Activated T-helper 1 cell treated with anti-CD3 and anti-CD28 coated beads, Interleukin-12 subunit alpha, Interleukin-12 subunit beta, Interleukin-2, Interleukin-4 antibody, amounts not matched to agents 30 ng/mL and 10 ng/mL and 1 ng/mL, durations not matched to agents 14 hours and 24 hours and 36 hours (primary cell): Measurements from ENCODE around the gene INPP4A. TPM values are rescaled to one million over a fixed set of nuclear protein-coding genes. Genes with fewer than 3 reads are reported as not detected.
A peak's percentile ranks its signal among the peaks of the same experiment; 100 is the strongest.
"Not testable (repeated sequence)": the region's sequence is repeated elsewhere in the genome, so short reads cannot be mapped to it uniquely, and the experiment has no call there.

Source experiments
- DNase-seq: peaks from one replicate; pipeline ENCODE4 v3.0.0; 2021; ENCODE audit warnings: low spot score
- H3K27ac Mint-ChIP-seq: one replicate; pipeline ENCODE4 v1.8.0; 2021; ENCODE audit warnings: mild to moderate bottlenecking, mixed read lengths
- H3K27me3 Mint-ChIP-seq: one replicate; pipeline ENCODE4 v1.8.0; 2022; ENCODE audit warnings: mild to moderate bottlenecking, moderate library complexity, mixed read lengths; ENCODE audit not compliant: insufficient read depth
- H3K36me3 Mint-ChIP-seq: one replicate; pipeline ENCODE4 v1.8.0; 2021; ENCODE audit warnings: low read depth, mixed read lengths
- H3K4me1 Mint-ChIP-seq: one replicate; pipeline ENCODE4 v1.8.0; 2021; ENCODE audit warnings: low read depth, mixed read lengths
- H3K4me3 Mint-ChIP-seq: one replicate; pipeline ENCODE4 v1.8.0; 2021; ENCODE audit warnings: mild to moderate bottlenecking, moderate library complexity, mixed read lengths
- H3K9me3 Mint-ChIP-seq: one replicate; pipeline ENCODE4 v1.8.0; 2021; ENCODE audit warnings: mixed read lengths
- intact Hi-C: fragments of 100-400 bp; cut with micrococcal nuclease; formaldehyde crosslinking; loops from one replicate; pipeline ENCODE4 v1.15.1; 2024
- total RNA-seq: library from RNA; stranded (reverse); gene quantifications from 2 replicates; pipeline ENCODE4 v1.2.3, GENCODE V29; 2022

The INPP4A gene
- total RNA-seq: 54.6 and 55.7 TPM in 2 replicates

- DNase-seq: peak; percentile 71
- H3K9me3 Mint-ChIP-seq: peaks cover 4% of the 10 kb centered on the region
- peak within 1 kb of the TSS; percentile 95 for H3K4me3 Mint-ChIP-seq
- H3K4me1 Mint-ChIP-seq: peaks cover 56% of the 10 kb centered on the region
- intact Hi-C loops: loop anchor here (5.0 to 10.0 kb wide), 2 partner anchors 447 to 710 kb away; partner anchors contain the start of genes LIPT1, TMEM131 and TSGA10
- no peaks in the 10 kb centered on the region for H3K27me3 Mint-ChIP-seq
- H3K27ac Mint-ChIP-seq: peak within 1 kb of the TSS; percentile 93
- peaks cover 15% of the 10 kb centered on the region for H3K36me3 Mint-ChIP-seq
Observed at GRCh38 chr2:98444436-98445176, at the start of gene INPP4A. Gene INPP4A (plus strand): TSS chr2:98444858. CDS start chr2:98520049, 75,191 bp downstream.

- H3K4me3 Mint-ChIP-seq: no peak overlapping the region
- H3K27ac Mint-ChIP-seq: no peak overlapping the region
- peaks cover 29% of the 10 kb centered on the region for H3K27me3 Mint-ChIP-seq
- intact Hi-C loops: no loop called here
- no peaks in the 10 kb centered on the region for H3K4me1 Mint-ChIP-seq
- no peaks in the 10 kb centered on the region for H3K9me3 Mint-ChIP-seq
- H3K36me3 Mint-ChIP-seq: no peaks in the 10 kb centered on the region
- DNase-seq: no peak
Observed at GRCh38 chr2:98395977-98396376, 48.7 kb upstream of the INPP4A start.

GRCh38 chr2:98396745-98397355, 47.8 kb upstream of the INPP4A start:
- peaks cover 36% of the 10 kb centered on the region for H3K27me3 Mint-ChIP-seq

GRCh38 chr2:98399140-98399539, 45.5 kb upstream of the INPP4A start:
- H3K36me3 Mint-ChIP-seq: no peaks in the 10 kb centered on the region
- no peak overlapping the region for H3K27ac Mint-ChIP-seq
- no peaks in the 10 kb centered on the region for H3K9me3 Mint-ChIP-seq
- intact Hi-C loops: no loop called here
- H3K4me3 Mint-ChIP-seq: no peak overlapping the region
- H3K27me3 Mint-ChIP-seq: peaks cover 48% of the 10 kb centered on the region
- no peak for DNase-seq
- H3K4me1 Mint-ChIP-seq: no peaks in the 10 kb centered on the region

More at GRCh38 chr2:98396745-98397355, 47.8 kb upstream of the INPP4A start:
- H3K27ac Mint-ChIP-seq: no peak overlapping the region
- no peak overlapping the region for H3K4me3 Mint-ChIP-seq
- DNase-seq: no peak
- intact Hi-C loops: no loop called here
- no peaks in the 10 kb centered on the region for H3K9me3 Mint-ChIP-seq
- no peaks in the 10 kb centered on the region for H3K4me1 Mint-ChIP-seq
- H3K36me3 Mint-ChIP-seq: no peaks in the 10 kb centered on the region

- no peaks in the 10 kb centered on the region for H3K9me3 Mint-ChIP-seq
- no peak overlapping the region for H3K27ac Mint-ChIP-seq
- intact Hi-C loops: no loop called here
- H3K36me3 Mint-ChIP-seq: no peaks in the 10 kb centered on the region
- H3K27me3 Mint-ChIP-seq: peaks cover 49% of the 10 kb centered on the region
- no peaks in the 10 kb centered on the region for H3K4me1 Mint-ChIP-seq
- no peak for DNase-seq
- no peak overlapping the region for H3K4me3 Mint-ChIP-seq
Observed at GRCh38 chr2:98403878-98404277, 40.8 kb upstream of the INPP4A start.

GRCh38 chr2:98404556-98405250, 40.0 kb upstream of the INPP4A start:
- Mint-ChIP-seq H3K9me3 (no peaks in the 10 kb centered on the region), H3K4me3 (no peak overlapping the region), H3K4me1 (no peaks in the 10 kb centered on the region), H3K36me3 (no peaks in the 10 kb centered on the region), H3K27me3 (peaks cover 40% of the 10 kb centered on the region), H3K27ac (no peak overlapping the region)
- intact Hi-C loops: no loop called here
- DNase-seq: no peak

GRCh38 chr2:98405301-98405700, 39.4 kb upstream of the INPP4A start:
- intact Hi-C loops: no loop called here
- Mint-ChIP-seq H3K4me3 (no peak overlapping the region), H3K27me3 (peaks cover 37% of the 10 kb centered on the region), H3K4me1 (no peaks in the 10 kb centered on the region), H3K9me3 (no peaks in the 10 kb centered on the region), H3K36me3 (no peaks in the 10 kb centered on the region), H3K27ac (no peak overlapping the region)
- no peak for DNase-seq

- peaks cover under 1% of the 10 kb centered on the region for H3K36me3 Mint-ChIP-seq
- H3K4me1 Mint-ChIP-seq: peaks cover 7% of the 10 kb centered on the region
- H3K27ac Mint-ChIP-seq: no peak overlapping the region
- peaks cover 16% of the 10 kb centered on the region for H3K27me3 Mint-ChIP-seq
- no peak for DNase-seq
- intact Hi-C loops: no loop called here
- no peak overlapping the region for H3K4me3 Mint-ChIP-seq
- peaks cover 2% of the 10 kb centered on the region for H3K9me3 Mint-ChIP-seq
Observed at GRCh38 chr2:98408155-98408554, 36.5 kb upstream of the INPP4A start.

- DNase-seq: peak; percentile 49
- Mint-ChIP-seq H3K4me3 (no peak overlapping the region), H3K27me3 (peaks cover 2% of the 10 kb centered on the region), H3K27ac (no peak overlapping the region), H3K4me1 (peaks cover 13% of the 10 kb centered on the region), H3K9me3 (peaks cover 10% of the 10 kb centered on the region), H3K36me3 (peaks cover 1% of the 10 kb centered on the region)
- intact Hi-C loops: loop anchor here (1.0 to 10.0 kb wide), 8 partner anchors 26 to 424 kb away; partner anchors contain the start of genes COA5 and UNC50
Observed at GRCh38 chr2:98412751-98413458, 31.8 kb upstream of the INPP4A start.

- H3K4me3 Mint-ChIP-seq, DNase-seq, H3K27me3 Mint-ChIP-seq, H3K36me3 Mint-ChIP-seq, H3K27ac Mint-ChIP-seq, H3K9me3 Mint-ChIP-seq: not testable (repeated sequence)
- peaks cover 13% of the 10 kb centered on the region for H3K4me1 Mint-ChIP-seq
- intact Hi-C loops: loop anchor here (10.0 kb wide), 1 partner anchor 131 kb away; no protein-coding TSS in a partner anchor
Observed at GRCh38 chr2:98414246-98414645, 30.4 kb upstream of the INPP4A start.

GRCh38 chr2:98415719-98416248, 28.9 kb upstream of the INPP4A start:
- not testable (repeated sequence) for H3K36me3 Mint-ChIP-seq, H3K9me3 Mint-ChIP-seq, H3K27ac Mint-ChIP-seq, H3K4me3 Mint-ChIP-seq, DNase-seq, H3K27me3 Mint-ChIP-seq
- H3K4me1 Mint-ChIP-seq: peaks cover 13% of the 10 kb centered on the region
- intact Hi-C loops: loop anchor here (10.0 kb wide), 1 partner anchor 129 kb away; no protein-coding TSS in a partner anchor
